Lower leg skin (tissue), 3 donors: ENCODE measurements around the gene ANGPT4.

Experiments
- CTCF ChIP-seq, 3 donors: fragments of 450-650 bp; IDR thresholded peaks; one replicate each; pipeline ENCODE4 v1.5.1; 2016; ENCODE audit warnings: antibody characterized with exemption in 3 of 3, mild to moderate bottlenecking in 3 of 3, moderate library complexity in 2 of 3
- POLR2A ChIP-seq, 2 donors: fragments of 450-650 bp; IDR thresholded peaks; one replicate each; pipeline ENCODE4 v1.6.1; 2016 to 2017; ENCODE audit warnings: antibody characterized with exemption in 2 of 2, mild to moderate bottlenecking in 1 of 2, moderate library complexity in 1 of 2

- TF ChIP-seq CTCF (IDR thresholded peaks at IDR 0.05) (no peak), POLR2A (IDR thresholded peaks at IDR 0.05) (no peak)
These were observed 1.3 kb upstream of the ANGPT4 start for GRCh38 chr20:917416-917815.
